ENCODE data around the gene PRPF19.
"Not testable (repeated sequence)": the region's sequence is repeated elsewhere in the genome, so short reads cannot be mapped to it uniquely, and the experiment has no call there.

The PRPF19 gene

DNA sequence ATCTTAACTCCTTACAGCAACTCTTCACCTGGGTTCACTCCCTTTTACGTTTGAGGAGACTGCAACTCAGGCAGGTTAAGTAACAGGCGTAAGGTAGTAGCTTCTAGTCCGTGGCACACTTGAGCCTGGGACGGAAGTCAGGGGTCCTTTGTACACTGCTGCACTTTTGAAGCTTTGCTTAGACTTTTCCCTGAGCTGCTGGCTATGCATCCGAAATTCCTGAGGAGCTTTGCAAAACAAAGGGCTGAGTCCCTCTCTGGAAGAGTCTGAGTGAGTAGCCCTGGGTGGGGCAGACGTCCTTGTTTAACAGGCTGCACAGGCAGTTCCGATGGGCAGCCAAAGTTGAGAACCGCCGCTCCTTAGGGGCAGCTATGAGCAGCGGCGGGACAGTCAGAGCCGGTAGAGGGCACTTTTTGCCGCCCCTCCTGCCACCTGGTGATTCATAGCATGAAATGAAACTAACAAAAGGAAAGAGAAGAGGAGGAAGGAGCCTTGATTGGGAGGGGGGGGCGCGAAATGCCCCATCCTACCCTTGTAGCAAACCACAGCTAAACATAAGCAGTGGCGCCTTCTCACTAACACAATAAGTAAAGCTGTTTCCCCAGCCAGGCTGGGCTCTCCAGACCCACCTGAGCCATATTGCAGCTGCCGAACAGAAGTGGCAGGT is 9.0 kb upstream of the PRPF19 start:
- no CpG with 5 or more reads among the region's 17 CpGs for WGBS (ENCODE audit: insufficient coverage, insufficient read length)
- no peaks in the 10 kb centered on the region for H3K27me3 ChIP-seq (ENCODE audit: control insufficient read depth, insufficient read depth, low read length)
- H3K36me3 ChIP-seq (ENCODE audit: control insufficient read depth, insufficient read depth, low read length), result no peaks in the 10 kb centered on the region; the same call in 1 of the 2 replicates
- peaks cover 6% of the 10 kb centered on the region for H3K4me1 ChIP-seq (ENCODE audit: control insufficient read depth, insufficient read depth, low read length)
- peak overlapping the region; percentile 33; the same call in 1 of the 2 replicates for H3K4me3 ChIP-seq (ENCODE audit: low read length)
- no peak overlapping the region for H3K27ac ChIP-seq (ENCODE audit: low read length)
- no peak for DNase-seq (ENCODE audit: low read depth, low spot score)
- H3K9me3 ChIP-seq (ENCODE audit: control insufficient read depth, insufficient read depth, low read length), result no peaks in the 10 kb centered on the region

DNA sequence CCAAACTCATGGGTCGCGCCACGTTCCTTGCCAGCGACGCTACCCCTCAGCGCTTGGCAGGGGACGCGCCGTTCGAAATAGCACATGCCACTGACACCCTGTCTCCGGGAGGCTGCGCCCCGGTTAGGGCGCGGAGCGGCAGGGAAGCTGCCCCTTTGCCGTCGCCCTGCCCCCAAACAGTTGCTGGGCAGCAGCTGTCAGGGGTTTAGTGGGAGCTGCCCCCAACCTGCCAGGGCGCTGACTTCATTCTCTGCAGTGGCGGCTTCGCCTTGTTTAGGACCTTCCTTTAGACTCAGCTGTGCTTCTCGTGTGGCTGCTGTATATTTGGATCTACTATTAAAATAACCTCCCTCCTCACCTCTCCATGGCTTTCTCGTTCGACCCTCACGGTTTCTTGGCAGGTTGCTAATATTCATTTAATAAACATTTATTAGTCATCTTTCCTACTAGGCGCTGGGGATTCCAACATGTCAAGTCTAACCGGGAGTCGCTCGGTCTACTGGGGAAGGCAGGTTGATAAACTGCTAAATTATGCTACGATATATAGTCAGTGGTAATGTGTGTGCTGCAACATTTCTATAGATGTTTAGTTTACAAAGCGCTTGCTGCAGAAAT is 8.4 kb upstream of the PRPF19 start:
- Histone ChIP-seq H3K4me3 (ENCODE audit: low read length) (peak overlapping the region; percentile 33; the same call in 1 of the 2 replicates), H3K27me3 (ENCODE audit: control insufficient read depth, insufficient read depth, low read length) (no peaks in the 10 kb centered on the region), H3K4me1 (ENCODE audit: control insufficient read depth, insufficient read depth, low read length) (peaks cover 6% of the 10 kb centered on the region), H3K27ac (ENCODE audit: low read length) (no peak overlapping the region), H3K9me3 (ENCODE audit: control insufficient read depth, insufficient read depth, low read length) (no peaks in the 10 kb centered on the region), H3K36me3 (ENCODE audit: control insufficient read depth, insufficient read depth, low read length) (no peaks in the 10 kb centered on the region)
- WGBS (ENCODE audit: insufficient coverage, insufficient read length), result no CpG with 5 or more reads among the region's 31 CpGs
- DNase-seq (ENCODE audit: low read depth, low spot score), result no peak

DNA sequence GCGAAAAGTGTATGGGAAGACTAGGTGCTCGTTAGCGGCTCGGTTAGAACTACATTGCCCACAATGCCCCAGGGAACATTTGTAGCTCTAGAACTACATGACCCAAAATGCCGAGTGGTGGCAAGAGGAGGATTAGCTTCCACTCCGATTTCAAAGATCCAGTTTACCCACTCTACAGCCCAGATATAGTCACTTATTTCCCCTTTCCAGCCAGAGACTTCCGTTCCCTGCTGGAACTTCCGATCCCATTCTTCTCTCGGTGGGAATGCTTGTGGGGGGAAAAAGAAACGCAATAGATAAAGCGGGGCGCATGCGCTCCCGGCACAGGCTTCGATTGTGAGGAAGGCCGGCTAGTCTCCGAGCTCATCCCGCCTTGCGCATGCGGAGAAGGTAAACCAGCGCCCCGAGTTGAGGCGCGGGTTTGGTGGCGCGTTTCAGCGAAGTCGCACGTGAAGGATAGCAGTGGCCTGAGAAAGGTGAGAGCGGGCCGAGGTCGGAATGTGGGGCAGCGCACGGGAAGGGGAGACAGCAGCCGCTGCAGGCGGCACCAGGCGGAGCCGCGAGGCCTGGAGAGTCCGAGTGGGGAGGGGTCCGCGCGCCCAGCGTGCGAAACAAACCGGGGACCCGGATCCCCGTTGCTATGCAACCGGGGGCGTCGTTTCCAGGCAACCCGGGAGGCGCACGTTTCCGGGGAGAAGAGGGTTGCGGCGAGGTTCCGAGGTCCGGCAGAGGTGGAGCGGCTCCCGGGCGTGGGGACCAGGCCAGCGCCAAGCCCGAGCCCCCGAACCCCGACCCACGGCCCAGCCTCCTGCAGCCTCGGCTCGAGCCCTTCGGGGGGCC is 7.6 kb upstream of the PRPF19 start, which contains the start of gene TMEM109:
TMEM109 (plus strand) TSS at position 366 of the 840 bp plus-strand sequence. CDS start 5,536 bp downstream, outside the sequence.
- Histone ChIP-seq H3K4me1 (ENCODE audit: control insufficient read depth, insufficient read depth, low read length) (peaks cover 6% of the 10 kb centered on the region), H3K9me3 (ENCODE audit: control insufficient read depth, insufficient read depth, low read length) (no peaks in the 10 kb centered on the region), H3K4me3 (ENCODE audit: low read length) (peak within 1 kb of the TSS; percentile 33; the same call in 1 of the 2 replicates), H3K27ac (ENCODE audit: low read length) (no peak within 1 kb of the TSS), H3K36me3 (ENCODE audit: control insufficient read depth, insufficient read depth, low read length) (no peaks in the 10 kb centered on the region), H3K27me3 (ENCODE audit: control insufficient read depth, insufficient read depth, low read length) (no peaks in the 10 kb centered on the region)
- peak; percentile 58 for DNase-seq (ENCODE audit: low read depth, low spot score)
- no CpG with 5 or more reads among the region's 70 CpGs for WGBS (ENCODE audit: insufficient coverage, insufficient read length)

DNA sequence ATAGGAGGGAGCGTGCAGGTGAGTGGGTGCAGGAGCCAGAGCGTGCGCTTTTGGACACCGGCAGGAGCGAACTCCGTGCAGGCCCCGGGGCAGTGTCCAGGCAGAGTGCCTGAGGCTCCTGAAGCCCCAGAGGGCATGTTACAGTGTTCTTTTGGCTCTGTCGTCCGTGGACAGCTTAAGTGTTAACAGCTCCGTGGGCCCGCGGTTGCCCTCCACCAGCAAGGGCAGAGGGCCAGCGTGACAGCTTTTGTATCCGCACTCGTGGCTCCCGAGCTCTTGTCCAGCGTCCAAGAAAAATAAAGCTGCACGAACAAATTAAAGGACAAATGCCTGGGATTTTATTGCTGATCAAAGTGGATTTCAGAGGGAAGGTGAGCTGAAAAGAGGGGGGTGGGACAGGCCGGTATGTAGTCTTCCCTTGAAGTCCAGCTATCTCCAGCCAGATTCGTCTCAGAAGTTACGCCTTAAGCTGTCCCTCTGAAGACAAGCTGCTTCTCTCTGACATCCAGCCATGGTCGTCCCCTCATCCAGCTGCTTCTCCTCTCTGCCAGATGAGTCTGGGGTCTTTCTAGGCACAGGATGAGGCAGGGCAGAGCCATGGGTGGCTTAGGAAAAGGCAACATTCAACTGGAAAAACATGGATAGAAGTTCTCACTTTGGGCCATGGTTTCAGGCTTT is 6.6 kb upstream of the PRPF19 start:
- H3K4me1 ChIP-seq (ENCODE audit: control insufficient read depth, insufficient read depth, low read length), result peaks cover 5% of the 10 kb centered on the region; the same call in 1 of the 2 replicates
- H3K4me3 ChIP-seq (ENCODE audit: low read length), result no peak overlapping the region; the same call in 1 of the 2 replicates
- DNase-seq (ENCODE audit: low read depth, low spot score), result no peak
- no peak overlapping the region for H3K27ac ChIP-seq (ENCODE audit: low read length)
- no peaks in the 10 kb centered on the region for H3K27me3 ChIP-seq (ENCODE audit: control insufficient read depth, insufficient read depth, low read length)
- H3K9me3 ChIP-seq (ENCODE audit: control insufficient read depth, insufficient read depth, low read length), result no peaks in the 10 kb centered on the region
- WGBS (ENCODE audit: insufficient coverage, insufficient read length), result no CpG with 5 or more reads among the region's 22 CpGs
- no peaks in the 10 kb centered on the region for H3K36me3 ChIP-seq (ENCODE audit: control insufficient read depth, insufficient read depth, low read length)

DNA sequence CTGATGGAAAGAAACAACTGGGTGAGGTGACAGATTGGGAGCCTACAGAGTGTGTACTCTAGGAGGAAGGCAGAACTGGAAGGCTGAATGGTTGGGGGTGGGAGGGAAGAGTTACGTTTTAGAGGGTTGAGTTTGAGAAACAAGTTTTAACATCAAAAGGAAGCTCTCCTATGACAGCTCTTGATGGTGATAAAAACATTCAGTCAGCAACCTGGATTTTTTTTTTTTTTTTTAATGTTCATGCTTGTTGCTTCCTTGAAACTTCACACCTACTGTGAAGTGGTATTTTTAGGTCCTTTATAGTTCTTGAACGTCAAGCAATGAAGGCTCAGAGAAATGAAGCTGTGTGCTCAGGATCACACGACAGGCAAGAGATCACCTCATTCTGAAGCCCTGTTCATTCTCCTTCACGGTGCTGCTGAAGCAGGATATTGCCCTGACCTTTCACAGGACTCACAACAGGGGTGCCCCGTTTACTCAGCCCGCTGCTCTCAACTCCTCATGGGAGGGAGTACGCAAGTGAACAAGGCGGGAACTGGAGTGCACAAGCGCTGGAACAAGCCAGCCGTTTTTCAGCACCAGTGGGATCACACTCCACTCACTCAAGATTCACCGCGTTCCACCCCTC is 6.0 kb upstream of the PRPF19 start:
- Histone ChIP-seq H3K4me3 (ENCODE audit: low read length) (no peak overlapping the region; the same call in 1 of the 2 replicates), H3K9me3 (ENCODE audit: control insufficient read depth, insufficient read depth, low read length) (no peaks in the 10 kb centered on the region), H3K27ac (ENCODE audit: low read length) (no peak overlapping the region), H3K27me3 (ENCODE audit: control insufficient read depth, insufficient read depth, low read length) (no peaks in the 10 kb centered on the region), H3K36me3 (ENCODE audit: control insufficient read depth, insufficient read depth, low read length) (no peaks in the 10 kb centered on the region), H3K4me1 (ENCODE audit: control insufficient read depth, insufficient read depth, low read length) (peaks cover 5% of the 10 kb centered on the region; the same call in 1 of the 2 replicates)
- 100% methylated on average over 1 of the region's 12 CpGs for WGBS (ENCODE audit: insufficient coverage, insufficient read length)
- no peak for DNase-seq (ENCODE audit: low read depth, low spot score)

DNA sequence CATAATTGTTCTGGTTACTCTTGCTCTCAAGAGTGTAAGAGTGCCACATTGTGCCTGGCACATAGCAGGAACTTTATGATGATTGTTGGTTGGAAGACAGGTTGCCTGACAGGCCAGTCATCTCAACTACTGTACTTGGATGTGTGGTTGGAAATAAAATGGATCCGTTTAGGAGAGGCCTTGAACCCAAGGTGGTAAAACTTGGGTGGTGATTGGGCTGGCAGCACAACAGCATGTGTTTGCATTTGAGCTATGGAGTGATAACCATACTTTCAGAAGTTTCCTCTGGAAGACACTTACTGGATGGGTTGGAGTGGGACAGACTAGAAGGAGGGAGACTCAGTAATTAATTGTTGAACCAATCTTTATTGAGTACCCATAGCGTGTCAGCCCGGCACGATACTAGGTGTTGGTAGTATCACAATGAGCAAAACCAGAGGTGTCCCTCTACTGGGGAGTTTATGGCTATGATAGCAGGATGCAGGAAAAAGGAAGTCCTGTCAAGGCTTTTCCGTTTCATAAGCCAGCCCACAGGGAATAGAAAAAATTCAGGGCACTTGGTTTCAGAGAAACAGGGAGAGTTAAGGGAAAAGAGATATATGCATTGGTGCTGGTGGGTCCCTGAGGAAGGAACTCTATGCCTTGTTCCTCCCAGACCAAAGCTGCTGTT is 4.5 kb upstream of the PRPF19 start:
- Histone ChIP-seq H3K4me1 (ENCODE audit: control insufficient read depth, insufficient read depth, low read length) (peaks cover 5% of the 10 kb centered on the region; the same call in 1 of the 2 replicates), H3K9me3 (ENCODE audit: control insufficient read depth, insufficient read depth, low read length) (no peaks in the 10 kb centered on the region), H3K27me3 (ENCODE audit: control insufficient read depth, insufficient read depth, low read length) (no peaks in the 10 kb centered on the region), H3K36me3 (ENCODE audit: control insufficient read depth, insufficient read depth, low read length) (no peaks in the 10 kb centered on the region), H3K4me3 (ENCODE audit: low read length) (no peak overlapping the region), H3K27ac (ENCODE audit: low read length) (no peak overlapping the region)
- no CpG with 5 or more reads among the region's 5 CpGs for WGBS (ENCODE audit: insufficient coverage, insufficient read length)
- DNase-seq (ENCODE audit: low read depth, low spot score), result no peak

DNA sequence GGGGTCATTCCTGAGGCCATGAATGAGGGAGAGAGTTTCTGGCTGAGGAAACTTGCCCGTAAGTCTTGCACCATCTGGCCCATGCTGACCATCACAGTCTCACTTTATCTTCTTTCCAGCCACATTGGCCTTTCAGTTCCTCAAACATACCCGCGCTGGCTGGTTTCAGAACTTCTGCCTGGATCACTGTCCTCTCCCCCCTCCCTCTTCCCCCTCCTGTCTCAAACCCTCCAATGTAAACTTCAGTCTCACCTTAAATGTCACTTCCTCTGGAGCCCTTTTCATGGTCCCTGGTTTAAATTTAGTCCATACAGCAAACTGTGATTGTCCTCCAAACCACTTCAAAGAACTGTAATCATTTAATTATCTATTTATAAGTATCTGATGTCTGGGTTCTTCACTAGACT is 3.9 kb upstream of the PRPF19 start:
- Histone ChIP-seq H3K4me1 (ENCODE audit: control insufficient read depth, insufficient read depth, low read length) (0 out of 2 replicates have a peak, but pooled peaks cover 3% of the 10 kb centered on the region), H3K36me3 (ENCODE audit: control insufficient read depth, insufficient read depth, low read length) (no peaks in the 10 kb centered on the region), H3K9me3 (ENCODE audit: control insufficient read depth, insufficient read depth, low read length) (no peaks in the 10 kb centered on the region), H3K27me3 (ENCODE audit: control insufficient read depth, insufficient read depth, low read length) (no peaks in the 10 kb centered on the region), H3K4me3 (ENCODE audit: low read length) (no peak overlapping the region), H3K27ac (ENCODE audit: low read length) (no peak overlapping the region)
- no CpG with 5 or more reads among the region's 3 CpGs for WGBS (ENCODE audit: insufficient coverage, insufficient read length)
- no peak for DNase-seq (ENCODE audit: low read depth, low spot score)

DNA sequence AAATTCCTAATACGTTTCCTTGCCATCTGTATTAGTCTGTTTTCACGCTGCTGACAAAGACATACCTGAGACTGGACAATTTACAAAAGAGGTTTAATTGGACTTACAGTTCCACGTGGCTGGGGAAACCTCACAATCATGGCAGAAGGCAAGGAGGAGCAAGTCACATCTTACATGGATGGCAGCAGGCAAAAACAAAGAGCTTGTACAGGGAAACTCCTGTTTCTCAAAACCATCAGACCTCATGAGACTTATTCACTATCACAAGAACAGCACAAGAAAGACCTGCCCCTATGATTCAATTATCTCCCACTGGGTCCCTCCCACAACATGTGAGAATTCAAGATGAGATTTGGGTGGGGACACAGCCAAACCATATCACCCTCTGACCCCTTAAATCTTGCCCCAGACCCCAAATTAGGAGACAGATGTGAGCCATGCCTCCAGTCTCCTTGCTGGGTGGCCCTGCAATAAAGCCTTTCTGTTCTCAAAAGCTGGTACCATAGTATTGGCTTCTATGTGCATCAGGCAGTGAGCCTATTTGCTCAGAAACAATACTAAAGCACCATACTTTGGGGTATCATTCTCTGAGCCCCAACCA is 3.4 kb upstream of the PRPF19 start:
- H3K4me3 ChIP-seq (ENCODE audit: low read length); DNase-seq (ENCODE audit: low read depth, low spot score); H3K36me3 ChIP-seq (ENCODE audit: control insufficient read depth, insufficient read depth, low read length); H3K4me1 ChIP-seq (ENCODE audit: control insufficient read depth, insufficient read depth, low read length); H3K9me3 ChIP-seq (ENCODE audit: control insufficient read depth, insufficient read depth, low read length); H3K27ac ChIP-seq (ENCODE audit: low read length); H3K27me3 ChIP-seq (ENCODE audit: control insufficient read depth, insufficient read depth, low read length): not testable (repeated sequence)
- no CpG with 5 or more reads among the region's 3 CpGs for WGBS (ENCODE audit: insufficient coverage, insufficient read length)

DNA sequence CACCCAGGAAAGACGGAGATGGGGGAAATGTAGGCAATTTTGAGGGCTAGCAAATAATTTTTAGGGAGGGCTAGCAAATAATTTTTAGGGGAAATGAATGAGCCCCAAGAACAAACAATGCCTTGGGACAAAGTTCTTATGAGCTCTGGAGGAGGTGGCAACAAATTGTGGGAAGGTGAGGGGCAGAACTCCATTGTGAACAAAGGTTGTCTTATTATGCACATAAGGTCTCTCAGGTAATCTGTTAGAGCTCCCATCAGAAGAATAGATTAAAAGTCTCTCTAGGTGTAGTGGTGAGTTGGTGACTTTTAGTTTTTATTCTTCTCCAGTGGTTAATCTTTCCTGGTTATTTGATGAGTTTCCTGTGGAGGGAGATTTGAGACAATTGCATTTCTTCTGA is 2.4 kb upstream of the PRPF19 start:
- no peak for DNase-seq (ENCODE audit: low read depth, low spot score)
- Histone ChIP-seq H3K27me3 (ENCODE audit: control insufficient read depth, insufficient read depth, low read length) (no peaks in the 10 kb centered on the region), H3K4me3 (ENCODE audit: low read length) (no peak overlapping the region), H3K36me3 (ENCODE audit: control insufficient read depth, insufficient read depth, low read length) (no peaks in the 10 kb centered on the region), H3K4me1 (ENCODE audit: control insufficient read depth, insufficient read depth, low read length) (0 out of 2 replicates have a peak, but pooled peaks cover 2% of the 10 kb centered on the region), H3K27ac (ENCODE audit: low read length) (no peak overlapping the region), H3K9me3 (ENCODE audit: control insufficient read depth, insufficient read depth, low read length) (no peaks in the 10 kb centered on the region)
- no CpG with 5 or more reads among the region's 1 CpG for WGBS (ENCODE audit: insufficient coverage, insufficient read length)
